GM12874 (cell line): ENCODE measurements around the gene ARHGAP15.

ENCODE experiments used
- CTCF ChIP-seq: IDR thresholded peaks from 2 replicates; pipeline ENCODE4 v1.5.1; 2011; ENCODE audit warnings: low read depth, mild to moderate bottlenecking, control low read depth, low read length, moderate library complexity; ENCODE audit not compliant: insufficient read depth

ARHGAP15 gene

GRCh38 chr2:143455317-143455716 lies 326.1 kb downstream of the ARHGAP15 start:
- TF ChIP-seq CTCF, result no peak

GRCh38 chr2:143458258-143459190 lies 329.3 kb downstream of the ARHGAP15 start:
- TF ChIP-seq CTCF, result no peak

GRCh38 chr2:143460382-143460781 lies 331.2 kb downstream of the ARHGAP15 start:
- TF ChIP-seq CTCF, result no peak

- no peak for TF ChIP-seq CTCF
Observed at GRCh38 chr2:143463719-143464118, 334.5 kb downstream of the ARHGAP15 start.

GRCh38 chr2:143466391-143466790 lies 337.2 kb downstream of the ARHGAP15 start:
- no peak for TF ChIP-seq CTCF

- TF ChIP-seq CTCF, result no peak
Observed at GRCh38 chr2:143467011-143467410, 337.8 kb downstream of the ARHGAP15 start.

GRCh38 chr2:143468341-143468888 lies 339.2 kb downstream of the ARHGAP15 start:
- no peak for TF ChIP-seq CTCF
